ENCODE results near the gene RNF149.
A peak's percentile ranks its signal among the peaks of the same experiment; 100 is the strongest.
"Not testable (repeated sequence)": the region's sequence is repeated elsewhere in the genome, so short reads cannot be mapped to it uniquely, and the experiment has no call there.

RNF149 gene

GRCh38 chr2:101258804-101259203 is 49.7 kb downstream of the RNF149 start:
- H3K27me3 ChIP-seq (ENCODE audit: control insufficient read depth in 1 of 2, insufficient read depth in 2 of 2, low read length in 2 of 2), result no peaks in the 10 kb centered on the region
- H3K9ac ChIP-seq (ENCODE audit: low read length in 2 of 2), result no peak overlapping the region
- no peak overlapping the region for H3K27ac ChIP-seq (ENCODE audit: low read length)
- peaks cover 19 to 29% of the 10 kb centered on the region in 2 donors for H3K36me3 ChIP-seq (ENCODE audit: control insufficient read depth in 2 of 2, insufficient read depth in 2 of 2, low read length in 2 of 2)
- H3K9me3 ChIP-seq (ENCODE audit: control insufficient read depth in 2 of 2, low read length in 2 of 2), result no peaks in the 10 kb centered on the region
- H3K4me3 ChIP-seq (ENCODE audit: low read length in 2 of 2), result no peak overlapping the region
- H3K4me1 ChIP-seq (ENCODE audit: control insufficient read depth, insufficient read depth, low read length), result peaks cover 12% of the 10 kb centered on the region

- Histone ChIP-seq H3K9ac (ENCODE audit: low read length in 2 of 2) (no peak overlapping the region), H3K27me3 (ENCODE audit: control insufficient read depth in 1 of 2, insufficient read depth in 2 of 2, low read length in 2 of 2) (no peaks in the 10 kb centered on the region), H3K36me3 (ENCODE audit: control insufficient read depth in 2 of 2, insufficient read depth in 2 of 2, low read length in 2 of 2) (peaks cover 9 to 15% of the 10 kb centered on the region in 2 donors), H3K27ac (ENCODE audit: low read length) (no peak overlapping the region), H3K9me3 (ENCODE audit: control insufficient read depth in 2 of 2, low read length in 2 of 2) (no peaks in the 10 kb centered on the region), H3K4me1 (ENCODE audit: control insufficient read depth, insufficient read depth, low read length) (peaks cover 24% of the 10 kb centered on the region), H3K4me3 (ENCODE audit: low read length in 2 of 2) (no peak overlapping the region)
Observed at GRCh38 chr2:101256316-101256715, 52.2 kb downstream of the RNF149 start.

- H3K9me3 ChIP-seq (ENCODE audit: control insufficient read depth in 2 of 2, low read length in 2 of 2), result no peaks in the 10 kb centered on the region
- peaks cover 24% of the 10 kb centered on the region for H3K4me1 ChIP-seq (ENCODE audit: control insufficient read depth, insufficient read depth, low read length)
Observed at GRCh38 chr2:101255501-101255900, 53.0 kb downstream of the RNF149 start.

GRCh38 chr2:101253703-101254450 is 54.6 kb downstream of the RNF149 start:
- Histone ChIP-seq H3K27ac (ENCODE audit: low read length) (no peak overlapping the region), H3K4me3 (ENCODE audit: low read length in 2 of 2) (peak overlapping the region; percentile 95 to 96), H3K27me3 (ENCODE audit: control insufficient read depth in 1 of 2, insufficient read depth in 2 of 2, low read length in 2 of 2) (no peaks in the 10 kb centered on the region), H3K36me3 (ENCODE audit: control insufficient read depth in 2 of 2, insufficient read depth in 2 of 2, low read length in 2 of 2) (peaks cover 2% of the 10 kb centered on the region in 2 donors), H3K9ac (ENCODE audit: low read length in 2 of 2) (peak overlapping the region; percentile 87 to 91), H3K4me1 (ENCODE audit: control insufficient read depth, insufficient read depth, low read length) (peaks cover 24% of the 10 kb centered on the region), H3K9me3 (ENCODE audit: control insufficient read depth in 2 of 2, low read length in 2 of 2) (no peaks in the 10 kb centered on the region)

More at GRCh38 chr2:101255501-101255900, 53.0 kb downstream of the RNF149 start:
- H3K4me3 ChIP-seq (ENCODE audit: low read length in 2 of 2), result no peak overlapping the region
- H3K9ac ChIP-seq (ENCODE audit: low read length in 2 of 2), result no peak overlapping the region
- H3K27me3 ChIP-seq (ENCODE audit: control insufficient read depth in 1 of 2, insufficient read depth in 2 of 2, low read length in 2 of 2), result no peaks in the 10 kb centered on the region
- H3K27ac ChIP-seq (ENCODE audit: low read length), result no peak overlapping the region
- peaks cover 5 to 12% of the 10 kb centered on the region in 2 donors for H3K36me3 ChIP-seq (ENCODE audit: control insufficient read depth in 2 of 2, insufficient read depth in 2 of 2, low read length in 2 of 2)

GRCh38 chr2:101253013-101253702 is 55.3 kb downstream of the RNF149 start:
- Histone ChIP-seq H3K27me3 (ENCODE audit: control insufficient read depth in 1 of 2, insufficient read depth in 2 of 2, low read length in 2 of 2) (no peaks in the 10 kb centered on the region), H3K9ac (ENCODE audit: low read length in 2 of 2) (peak overlapping the region; percentile 87 to 91), H3K27ac (ENCODE audit: low read length) (peak overlapping the region; percentile 67), H3K4me1 (ENCODE audit: control insufficient read depth, insufficient read depth, low read length) (peaks cover 24% of the 10 kb centered on the region), H3K9me3 (ENCODE audit: control insufficient read depth in 2 of 2, low read length in 2 of 2) (no peaks in the 10 kb centered on the region), H3K36me3 (ENCODE audit: control insufficient read depth in 2 of 2, insufficient read depth in 2 of 2, low read length in 2 of 2) (peaks cover 0 to 2% of the 10 kb centered on the region in 2 donors), H3K4me3 (ENCODE audit: low read length in 2 of 2) (peak overlapping the region; percentile 95 to 96)

GRCh38 chr2:101252408-101253012 is 56.0 kb downstream of the RNF149 start, which contains the start of gene CNOT11:
Gene CNOT11, plus strand, starts transcription at chr2:101252886. Its CDS starts 79 bp downstream, at chr2:101252965.
- H3K27ac ChIP-seq (ENCODE audit: low read length), result peak within 1 kb of the TSS; percentile 67
- H3K9ac ChIP-seq (ENCODE audit: low read length in 2 of 2), result peak within 1 kb of the TSS; percentile 87 to 91
- peak within 1 kb of the TSS; percentile 95 to 96 for H3K4me3 ChIP-seq (ENCODE audit: low read length in 2 of 2)
- no peaks in the 10 kb centered on the region for H3K36me3 ChIP-seq (ENCODE audit: control insufficient read depth in 2 of 2, insufficient read depth in 2 of 2, low read length in 2 of 2)
- peaks cover 24% of the 10 kb centered on the region for H3K4me1 ChIP-seq (ENCODE audit: control insufficient read depth, insufficient read depth, low read length)
- no peaks in the 10 kb centered on the region for H3K9me3 ChIP-seq (ENCODE audit: control insufficient read depth in 2 of 2, low read length in 2 of 2)
- H3K27me3 ChIP-seq (ENCODE audit: control insufficient read depth in 1 of 2, insufficient read depth in 2 of 2, low read length in 2 of 2), result no peaks in the 10 kb centered on the region

GRCh38 chr2:101251844-101252407 is 56.6 kb downstream of the RNF149 start:
- peak overlapping the region; percentile 67 for H3K27ac ChIP-seq (ENCODE audit: low read length)
- no peaks in the 10 kb centered on the region for H3K27me3 ChIP-seq (ENCODE audit: control insufficient read depth in 1 of 2, insufficient read depth in 2 of 2, low read length in 2 of 2)
- H3K4me1 ChIP-seq (ENCODE audit: control insufficient read depth, insufficient read depth, low read length), result peaks cover 24% of the 10 kb centered on the region
- H3K9me3 ChIP-seq (ENCODE audit: control insufficient read depth in 2 of 2, low read length in 2 of 2), result no peaks in the 10 kb centered on the region
- H3K4me3 ChIP-seq (ENCODE audit: low read length in 2 of 2), result peak overlapping the region; percentile 80 to 95
- H3K9ac ChIP-seq (ENCODE audit: low read length in 2 of 2), result peak overlapping the region; percentile 71 to 80
- no peaks in the 10 kb centered on the region for H3K36me3 ChIP-seq (ENCODE audit: control insufficient read depth in 2 of 2, insufficient read depth in 2 of 2, low read length in 2 of 2)

GRCh38 chr2:101251246-101251781 is 57.2 kb downstream of the RNF149 start:
- not testable (repeated sequence) for H3K4me3 ChIP-seq (ENCODE audit: low read length in 2 of 2); H3K27ac ChIP-seq (ENCODE audit: low read length); H3K9me3 ChIP-seq (ENCODE audit: control insufficient read depth in 2 of 2, low read length in 2 of 2); H3K27me3 ChIP-seq (ENCODE audit: control insufficient read depth in 1 of 2, insufficient read depth in 2 of 2, low read length in 2 of 2); H3K9ac ChIP-seq (ENCODE audit: low read length in 2 of 2); H3K36me3 ChIP-seq (ENCODE audit: control insufficient read depth in 2 of 2, insufficient read depth in 2 of 2, low read length in 2 of 2)
- peaks cover 24% of the 10 kb centered on the region for H3K4me1 ChIP-seq (ENCODE audit: control insufficient read depth, insufficient read depth, low read length)

- H3K4me1 ChIP-seq (ENCODE audit: control insufficient read depth, insufficient read depth, low read length), result peaks cover 22% of the 10 kb centered on the region
- H3K4me3 ChIP-seq (ENCODE audit: low read length in 2 of 2), result no peak overlapping the region
- no peaks in the 10 kb centered on the region for H3K36me3 ChIP-seq (ENCODE audit: control insufficient read depth in 2 of 2, insufficient read depth in 2 of 2, low read length in 2 of 2)
- no peaks in the 10 kb centered on the region for H3K27me3 ChIP-seq (ENCODE audit: control insufficient read depth in 1 of 2, insufficient read depth in 2 of 2, low read length in 2 of 2)
- no peak overlapping the region for H3K9ac ChIP-seq (ENCODE audit: low read length in 2 of 2)
- no peak overlapping the region for H3K27ac ChIP-seq (ENCODE audit: low read length)
- no peaks in the 10 kb centered on the region for H3K9me3 ChIP-seq (ENCODE audit: control insufficient read depth in 2 of 2, low read length in 2 of 2)
Observed at GRCh38 chr2:101249826-101250225, 58.7 kb downstream of the RNF149 start.

GRCh38 chr2:101248756-101249155 is 59.7 kb downstream of the RNF149 start:
- peaks cover 11% of the 10 kb centered on the region for H3K4me1 ChIP-seq (ENCODE audit: control insufficient read depth, insufficient read depth, low read length)
- H3K9ac ChIP-seq (ENCODE audit: low read length in 2 of 2); H3K27ac ChIP-seq (ENCODE audit: low read length); H3K36me3 ChIP-seq (ENCODE audit: control insufficient read depth in 2 of 2, insufficient read depth in 2 of 2, low read length in 2 of 2); H3K27me3 ChIP-seq (ENCODE audit: control insufficient read depth in 1 of 2, insufficient read depth in 2 of 2, low read length in 2 of 2); H3K4me3 ChIP-seq (ENCODE audit: low read length in 2 of 2); H3K9me3 ChIP-seq (ENCODE audit: control insufficient read depth in 2 of 2, low read length in 2 of 2): not testable (repeated sequence)

Data from stomach smooth muscle (tissue), 2 donors.